ENCODE data around the gene CCL24. TPM values are rescaled to one million over a fixed set of nuclear protein-coding genes. Genes with fewer than 3 reads are reported as not detected.

The CCL24 gene
- total and polyA plus RNA-seq, 2 donors (not counting 3 experiments of a cell fraction or from before 2014, with no cell fraction given): not detected

DNA sequence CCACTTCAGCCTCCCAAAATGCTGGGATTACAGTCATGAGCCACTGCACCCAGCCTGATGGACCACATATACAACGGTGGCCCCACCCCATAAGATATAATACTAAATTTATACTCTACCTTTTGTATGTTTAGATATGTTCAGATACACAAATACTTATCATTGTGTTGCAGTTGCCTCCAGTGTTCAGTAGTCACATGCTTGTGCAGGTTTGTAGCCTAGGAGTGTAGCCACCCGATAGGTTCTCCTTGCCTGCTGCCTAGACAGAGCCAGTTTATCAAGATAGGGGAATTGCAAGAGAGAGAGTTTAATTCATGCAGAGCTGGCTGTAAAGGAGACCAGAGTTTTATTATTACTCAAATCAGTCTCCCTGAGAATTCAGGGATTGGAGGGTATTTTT lies 9.6 kb downstream of the CCL24 start:
- H3K9ac ChIP-seq (replicated peaks; ENCODE audit: extremely low read depth, insufficient read depth, low read length): no peak overlapping the region
- no TSS peak for BruUV-seq (replicated peaks)
- FAIRE-seq (no peak), DNase-seq (ENCODE audit: low read depth, low spot score) (no peak)
- H3K9me1 ChIP-seq (replicated peaks; ENCODE audit: control insufficient read depth, extremely low read depth, insufficient read depth, low read length): no peaks in the 10 kb centered on the region
- H3K4me3 ChIP-seq (replicated peaks in 1 of 3; ENCODE audit: insufficient read depth in 1 of 3, low read depth in 1 of 3, low read length in 3 of 3): no peak overlapping the region
- H3K27me3 ChIP-seq (ENCODE audit: control insufficient read depth in 2 of 2, insufficient read depth in 2 of 2, low read length in 2 of 2): no peaks in the 10 kb centered on the region
- dilution Hi-C loops (cut with MboI; ENCODE audit: extremely low pct_ligation_motif_present, low sequenced_read_pairs): no loop called here
- intact Hi-C loops (cut with micrococcal nuclease): no loop called here
- ChIA-PET CTCF (no interaction called here), POLR2A (interaction anchor here (0.6 kb wide), 1 partner anchor 172 kb away, joined by 3 read pairs; no protein-coding TSS in a partner anchor)
- H2AFZ ChIP-seq (ENCODE audit: low read depth, low read length): no peak overlapping the region
- no peaks in the 10 kb centered on the region for H3K4me1 ChIP-seq (ENCODE audit: control insufficient read depth, extremely low read depth, insufficient read depth, low read length)
- no peaks in the 10 kb centered on the region for H3K79me2 ChIP-seq (ENCODE audit: control insufficient read depth, insufficient read depth, low read length)
- no peaks in the 10 kb centered on the region for H4K20me1 ChIP-seq (replicated peaks; ENCODE audit: control insufficient read depth, extremely low read depth, insufficient read depth, low read length)
- no peaks in the 10 kb centered on the region for H3K36me3 ChIP-seq (ENCODE audit: control insufficient read depth in 2 of 2, extremely low read depth in 1 of 2, insufficient read depth in 2 of 2, low read length in 2 of 2)
- H3K4me2 ChIP-seq (ENCODE audit: insufficient read depth, low read length): no peak overlapping the region
- H3K9me3 ChIP-seq (replicated peaks; ENCODE audit: control insufficient read depth, insufficient read depth, low read length): no peaks in the 10 kb centered on the region
- H3K27ac ChIP-seq (ENCODE audit: insufficient read depth, low read depth, low read length): no peak overlapping the region
- TF ChIP-seq MYC (IDR thresholded peaks at IDR 0.05; ENCODE audit: low read depth, low read length) (no peak), FOS (IDR thresholded peaks at IDR 0.05; ENCODE audit: borderline replicate concordance, insufficient read depth, low read length) (no peak), CTCF (IDR thresholded peaks at IDR 0.05; ENCODE audit: extremely low read depth in 1 of 2, insufficient read depth in 1 of 2, low read depth in 1 of 2, low read length in 2 of 2) (no peak), JUN (IDR thresholded peaks at IDR 0.05; ENCODE audit: borderline replicate concordance, insufficient read depth, insufficient read length, low read depth) (no peak), GATA2 (IDR thresholded peaks at IDR 0.05; ENCODE audit: insufficient read depth, insufficient read length, low read depth, low read length) (no peak), POLR2A (IDR thresholded peaks at IDR 0.05; ENCODE audit: low read depth, low read length) (no peak), POLR2AphosphoS5 (IDR thresholded peaks at IDR 0.05; ENCODE audit: insufficient read depth, low read depth, low read length) (no peak), EZH2 (IDR thresholded peaks at IDR 0.05; ENCODE audit: borderline replicate concordance, low read depth, low read length, severe bottlenecking) (no peak)
- TF ChIP-seq, protein P1, sequence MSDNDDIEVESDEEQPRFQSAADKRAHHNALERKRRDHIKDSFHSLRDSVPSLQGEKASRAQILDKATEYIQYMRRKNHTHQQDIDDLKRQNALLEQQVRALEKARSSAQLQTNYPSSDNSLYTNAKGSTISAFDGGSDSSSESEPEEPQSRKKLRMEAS (IDR thresholded peaks at IDR 0.05; ENCODE audit: insufficient read depth, insufficient read length): no peak

Measured in endothelial cell of umbilical vein (primary cell).